Chondrocyte (in vitro differentiated cells): ENCODE results near the gene NRG2. TPM values are rescaled to one million over a fixed set of nuclear protein-coding genes. Genes with fewer than 3 reads are reported as not detected.

Source experiments
- DNase-seq: peaks from one replicate; pipeline ENCODE4 v3.0.0; 2021; ENCODE audit warnings: mixed read lengths, low spot score
- H3K27ac Mint-ChIP-seq: one replicate; pipeline ENCODE4 v1.8.0; 2021; ENCODE audit warnings: mild to moderate bottlenecking, moderate library complexity, mixed read lengths; ENCODE audit not compliant: unreplicated experiment
- H3K27me3 Mint-ChIP-seq: 2 replicates; pipeline ENCODE4 v1.8.0; 2021; ENCODE audit warnings: low read depth, mixed read lengths
- H3K36me3 Mint-ChIP-seq: 2 replicates; pipeline ENCODE4 v1.8.0; 2021; ENCODE audit warnings: low read depth, mixed read lengths
- H3K4me1 Mint-ChIP-seq: 2 replicates; pipeline ENCODE4 v1.8.0; 2021; ENCODE audit warnings: low read depth, mild to moderate bottlenecking, mixed read lengths
- H3K4me3 Mint-ChIP-seq: one replicate; pipeline ENCODE4 v1.8.0; 2021; ENCODE audit warnings: mild to moderate bottlenecking, moderate library complexity, mixed read lengths; ENCODE audit not compliant: unreplicated experiment
- H3K9me3 Mint-ChIP-seq: 2 replicates; pipeline ENCODE4 v1.8.0; 2021; ENCODE audit warnings: low read depth, mixed read lengths
- CTCF ChIP-seq: fragments of 200-600 bp; sonication (generic); IDR thresholded peaks from 2 replicates; pipeline ENCODE4 v1.5.0; 2021; ENCODE audit warnings: antibody characterized with exemption, mild to moderate bottlenecking, moderate library complexity
- total RNA-seq: library from RNA; stranded (reverse); gene quantifications from 3 replicates; pipeline ENCODE4 v1.2.1, GENCODE V29; 2021

Gene NRG2
- total RNA-seq, 1 donor from 2014 or later, result 0.27 TPM

GRCh38 chr5:139797335-139797734, 245.8 kb downstream of the NRG2 start:
- DNase-seq, result no peak
- H3K36me3 Mint-ChIP-seq, result peaks cover 3% of the 10 kb centered on the region
- peaks cover 75% of the 10 kb centered on the region for H3K27me3 Mint-ChIP-seq
- peaks cover 8% of the 10 kb centered on the region for H3K4me1 Mint-ChIP-seq
- no peak overlapping the region for H3K27ac Mint-ChIP-seq
- no peaks in the 10 kb centered on the region for H3K9me3 Mint-ChIP-seq
- no peak overlapping the region for H3K4me3 Mint-ChIP-seq
- no peak for TF ChIP-seq CTCF

Other genes starting within 250 kb of the NRG2 start
- 0.47 to 1.5 TPM (median 0.82 TPM) in 3 replicates for gene PSD2, start 247.5 kb downstream of the NRG2 start, total RNA-seq
- gene PURA, start 70.8 kb upstream of the NRG2 start, total RNA-seq, result 13.3 to 18.1 TPM (median 16.7 TPM) in 3 replicates
- gene IGIP, start 82.6 kb upstream of the NRG2 start, total RNA-seq, result 5.9 to 7.5 TPM (median 6.9 TPM) in 3 replicates
- gene CYSTM1, start 131.9 kb upstream of the NRG2 start, total RNA-seq, result 11.4 to 24.9 TPM (median 23.3 TPM) in 3 replicates